NOMO-1 (cell line): ENCODE measurements around the gene ADAMTSL3.
"Not testable (repeated sequence)": the region's sequence is repeated elsewhere in the genome, so short reads cannot be mapped to it uniquely, and the experiment has no call there.

Source experiments
- DNase-seq, 2 experiments: peaks; one replicate each; lab custom pipeline; 2025; ENCODE audit not compliant: unreplicated experiment in 2 of 2; lab: John Stamatoyannopoulos, UW

The ADAMTSL3 gene

GRCh38 chr15:84078038-84078437 is 424.1 kb downstream of the ADAMTSL3 start:
- DNase-seq, result not testable (repeated sequence)

- not testable (repeated sequence) for DNase-seq
Observed at GRCh38 chr15:84079325-84079884, 425.5 kb downstream of the ADAMTSL3 start.

GRCh38 chr15:84079885-84080777 is 426.2 kb downstream of the ADAMTSL3 start:
- no peak for DNase-seq

- DNase-seq, result not testable (repeated sequence)
Observed at GRCh38 chr15:84080778-84081084, 426.8 kb downstream of the ADAMTSL3 start.

GRCh38 chr15:84081391-84082168 is 427.7 kb downstream of the ADAMTSL3 start:
- no peak for DNase-seq

GRCh38 chr15:84082739-84083138 is 428.8 kb downstream of the ADAMTSL3 start:
- DNase-seq, result no peak

GRCh38 chr15:84086071-84086470 is 432.1 kb downstream of the ADAMTSL3 start:
- DNase-seq, result not testable (repeated sequence)
